ENCODE measurements around the gene MAPK7. TPM values are rescaled to one million over a fixed set of nuclear protein-coding genes. Genes with fewer than 3 reads are reported as not detected.

The MAPK7 gene
- total and polyA plus RNA-seq, 10 of the 15 experiments (the other 5 are each of a cell fraction or from before 2014, with no cell fraction given) = 0.37 to 13.5 (median 5.6) TPM

DNA sequence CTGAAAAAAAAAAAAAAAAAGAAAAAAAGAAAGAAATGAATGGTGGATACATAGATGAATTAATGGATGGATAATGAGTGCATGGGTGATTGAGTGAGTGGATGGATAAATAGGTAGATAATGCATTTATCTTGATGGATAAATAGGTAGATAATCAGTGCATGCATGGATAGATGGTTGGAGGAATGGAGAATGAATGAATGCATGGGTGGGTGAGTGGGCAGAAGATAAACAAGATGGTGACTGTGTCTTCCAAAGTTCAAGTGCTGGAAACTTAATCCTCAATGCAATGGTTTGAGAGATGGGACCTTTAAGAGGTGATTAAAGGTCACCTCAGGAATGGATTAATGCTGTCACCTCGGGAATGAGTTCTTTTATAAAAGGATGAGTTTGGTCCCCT lies 26.0 kb downstream of the MAPK7 start:
- Histone ChIP-seq H4K20me1 (ENCODE audit: control insufficient read depth, insufficient read depth) (no peaks in the 10 kb centered on the region), H3K4me1 (ENCODE audit: control insufficient read depth, insufficient read depth, low read length) (no peaks in the 10 kb centered on the region), H3K27ac (ENCODE audit: control insufficient read depth, insufficient read depth) (no peak overlapping the region), H3K27me3 (replicated peaks in 1 of 2; ENCODE audit: control insufficient read depth in 2 of 2, insufficient read depth in 2 of 2, low read length in 1 of 2) (no peaks in the 10 kb centered on the region; a peak in 1 of 4 replicates), H2AFZ (ENCODE audit: control insufficient read depth, low read depth, low read length) (no peak overlapping the region), H3K9ac (ENCODE audit: control insufficient read depth, insufficient read depth, low read length) (no peak overlapping the region), H3K79me2 (ENCODE audit: control insufficient read depth, insufficient read depth, low read length) (no peaks in the 10 kb centered on the region), H3K9me3 (replicated peaks; ENCODE audit: control insufficient read depth, insufficient read depth, low read length) (no peaks in the 10 kb centered on the region), H3K4me2 (ENCODE audit: control insufficient read depth, insufficient read depth) (no peak overlapping the region), H3K4me3 (no peak overlapping the region), H3K36me3 (ENCODE audit: control insufficient read depth in 2 of 2, insufficient read depth in 2 of 2, low read length in 1 of 2) (no peaks in the 10 kb centered on the region)
- ATAC-seq (no peak), DNase-seq (ENCODE audit: low read depth, low spot score) (no peak), FAIRE-seq (no peak)
- intact Hi-C loops (cut with micrococcal nuclease; ENCODE audit: unreplicated experiment) = no loop called here
- ChIA-PET POLR2A (no interaction called here), SMC1A (ENCODE audit: uncharacterized antibody, unreplicated experiment) (no interaction called here), RAD21 (ENCODE audit: unreplicated experiment) (no interaction called here), CTCF (no interaction called here)
- BruUV-seq (replicated peaks) = no TSS peak
- no peak for TF ChIP-seq NFXL1 (IDR thresholded peaks at IDR 0.05; ENCODE audit: borderline replicate concordance)
- TF ChIP-seq, protein P1, sequence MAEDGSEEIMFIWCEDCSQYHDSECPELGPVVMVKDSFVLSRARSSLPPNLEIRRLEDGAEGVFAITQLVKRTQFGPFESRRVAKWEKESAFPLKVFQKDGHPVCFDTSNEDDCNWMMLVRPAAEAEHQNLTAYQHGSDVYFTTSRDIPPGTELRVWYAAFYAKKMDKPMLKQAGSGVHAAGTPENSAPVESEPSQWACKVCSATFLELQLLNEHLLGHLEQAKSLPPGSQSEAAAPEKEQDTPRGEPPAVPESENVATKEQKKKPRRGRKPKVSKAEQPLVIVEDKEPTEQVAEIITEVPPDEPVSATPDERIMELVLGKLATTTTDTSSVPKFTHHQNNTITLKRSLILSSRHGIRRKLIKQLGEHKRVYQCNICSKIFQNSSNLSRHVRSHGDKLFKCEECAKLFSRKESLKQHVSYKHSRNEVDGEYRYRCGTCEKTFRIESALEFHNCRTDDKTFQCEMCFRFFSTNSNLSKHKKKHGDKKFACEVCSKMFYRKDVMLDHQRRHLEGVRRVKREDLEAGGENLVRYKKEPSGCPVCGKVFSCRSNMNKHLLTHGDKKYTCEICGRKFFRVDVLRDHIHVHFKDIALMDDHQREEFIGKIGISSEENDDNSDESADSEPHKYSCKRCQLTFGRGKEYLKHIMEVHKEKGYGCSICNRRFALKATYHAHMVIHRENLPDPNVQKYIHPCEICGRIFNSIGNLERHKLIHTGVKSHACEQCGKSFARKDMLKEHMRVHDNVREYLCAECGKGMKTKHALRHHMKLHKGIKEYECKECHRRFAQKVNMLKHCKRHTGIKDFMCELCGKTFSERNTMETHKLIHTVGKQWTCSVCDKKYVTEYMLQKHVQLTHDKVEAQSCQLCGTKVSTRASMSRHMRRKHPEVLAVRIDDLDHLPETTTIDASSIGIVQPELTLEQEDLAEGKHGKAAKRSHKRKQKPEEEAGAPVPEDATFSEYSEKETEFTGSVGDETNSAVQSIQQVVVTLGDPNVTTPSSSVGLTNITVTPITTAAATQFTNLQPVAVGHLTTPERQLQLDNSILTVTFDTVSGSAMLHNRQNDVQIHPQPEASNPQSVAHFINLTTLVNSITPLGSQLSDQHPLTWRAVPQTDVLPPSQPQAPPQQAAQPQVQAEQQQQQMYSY (CRISPR knock-in tag; IDR thresholded peaks at IDR 0.05) = no peak
- WGBS (ENCODE audit: insufficient coverage, insufficient replicate concordance, low lambda C conversion rate, missing lambda C conversion rate) = 0% methylated on average over 1 of the region's 1 CpG
- in situ Hi-C loops (cut with MboI) = no loop called here

DNA sequence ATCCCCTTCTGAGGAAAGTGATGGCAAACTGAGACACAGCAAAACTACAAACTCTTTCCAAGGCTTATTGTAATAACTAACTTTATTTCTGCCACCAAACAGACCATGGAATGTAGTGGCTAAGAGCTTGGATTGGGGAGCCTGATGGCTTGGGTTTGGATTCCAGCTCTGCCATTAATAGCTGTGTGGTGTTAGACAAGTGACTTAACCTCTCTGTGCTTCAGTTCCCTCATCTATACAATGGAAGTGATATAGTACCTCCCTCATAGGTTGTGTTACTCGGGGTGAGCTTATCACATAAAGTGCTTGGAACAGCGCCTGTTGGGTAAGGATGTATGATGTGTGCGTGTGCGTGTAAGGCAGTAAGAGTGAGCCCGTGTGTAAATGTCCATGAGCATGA lies 26.8 kb downstream of the MAPK7 start:
- no peaks in the 10 kb centered on the region for H3K36me3 ChIP-seq (ENCODE audit: control insufficient read depth in 2 of 2, insufficient read depth in 2 of 2, low read length in 1 of 2)
- no TSS peak for BruUV-seq (replicated peaks)
- no peak overlapping the region for H2AFZ ChIP-seq (ENCODE audit: control insufficient read depth, low read depth, low read length)
- ATAC-seq (no peak), DNase-seq (ENCODE audit: low read depth, low spot score) (no peak), FAIRE-seq (no peak)
- CTCF ChIA-PET = no interaction called here
- SMC1A ChIA-PET (ENCODE audit: uncharacterized antibody, unreplicated experiment) = no interaction called here
- H3K79me2 ChIP-seq (ENCODE audit: control insufficient read depth, insufficient read depth, low read length) = no peaks in the 10 kb centered on the region
- RAD21 ChIA-PET (ENCODE audit: unreplicated experiment) = no interaction called here
- WGBS (ENCODE audit: insufficient coverage, insufficient replicate concordance, low lambda C conversion rate, missing lambda C conversion rate) = 53% methylated on average over 5 of the region's 5 CpGs
- no peaks in the 10 kb centered on the region for H3K4me1 ChIP-seq (ENCODE audit: control insufficient read depth, insufficient read depth, low read length)
- no peak overlapping the region for H3K4me3 ChIP-seq
- in situ Hi-C loops (cut with MboI) = no loop called here
- H3K4me2 ChIP-seq (ENCODE audit: control insufficient read depth, insufficient read depth) = no peak overlapping the region
- no peak overlapping the region for H3K9ac ChIP-seq (ENCODE audit: control insufficient read depth, insufficient read depth, low read length)
- no peaks in the 10 kb centered on the region for H3K9me3 ChIP-seq (replicated peaks; ENCODE audit: control insufficient read depth, insufficient read depth, low read length)
- POLR2A ChIA-PET = no interaction called here
- H3K27me3 ChIP-seq (replicated peaks in 1 of 2; ENCODE audit: control insufficient read depth in 2 of 2, insufficient read depth in 2 of 2, low read length in 1 of 2) = no peaks in the 10 kb centered on the region; a peak in 3 of 4 replicates
- H3K27ac ChIP-seq (ENCODE audit: control insufficient read depth, insufficient read depth) = no peak overlapping the region
- no peaks in the 10 kb centered on the region for H4K20me1 ChIP-seq (ENCODE audit: control insufficient read depth, insufficient read depth)
- intact Hi-C loops (cut with micrococcal nuclease; ENCODE audit: unreplicated experiment) = no loop called here
- no peak for TF ChIP-seq MTA3 (IDR thresholded peaks at IDR 0.05; ENCODE audit: borderline replicate concordance, low read length)
- no peak for TF ChIP-seq ZNF217 (IDR thresholded peaks at IDR 0.05)
- no peak for TF ChIP-seq GABPA (IDR thresholded peaks at IDR 0.05; ENCODE audit: low read depth)
- no peak for TF ChIP-seq ZNF274 (IDR thresholded peaks at IDR 0.05; ENCODE audit: insufficient read depth, insufficient read length)
- TF ChIP-seq, protein P2, sequence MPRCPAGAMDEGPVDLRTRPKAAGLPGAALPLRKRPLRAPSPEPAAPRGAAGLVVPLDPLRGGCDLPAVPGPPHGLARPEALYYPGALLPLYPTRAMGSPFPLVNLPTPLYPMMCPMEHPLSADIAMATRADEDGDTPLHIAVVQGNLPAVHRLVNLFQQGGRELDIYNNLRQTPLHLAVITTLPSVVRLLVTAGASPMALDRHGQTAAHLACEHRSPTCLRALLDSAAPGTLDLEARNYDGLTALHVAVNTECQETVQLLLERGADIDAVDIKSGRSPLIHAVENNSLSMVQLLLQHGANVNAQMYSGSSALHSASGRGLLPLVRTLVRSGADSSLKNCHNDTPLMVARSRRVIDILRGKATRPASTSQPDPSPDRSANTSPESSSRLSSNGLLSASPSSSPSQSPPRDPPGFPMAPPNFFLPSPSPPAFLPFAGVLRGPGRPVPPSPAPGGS (IDR thresholded peaks at IDR 0.05; ENCODE audit: borderline replicate concordance, insufficient read depth, low read depth, low read length, poor library complexity, severe bottlenecking) = no peak
- no peak for TF ChIP-seq ASH2L (IDR thresholded peaks at IDR 0.05; ENCODE audit: borderline replicate concordance, low read depth)
- no peak for TF ChIP-seq NR2C1 (IDR thresholded peaks at IDR 0.05)
- no peak for TF ChIP-seq TCF7 (IDR thresholded peaks at IDR 0.05; ENCODE audit: borderline replicate concordance)
- no peak for TF ChIP-seq PML (IDR thresholded peaks at IDR 0.05; ENCODE audit: low read length)
- TF ChIP-seq, protein P3, sequence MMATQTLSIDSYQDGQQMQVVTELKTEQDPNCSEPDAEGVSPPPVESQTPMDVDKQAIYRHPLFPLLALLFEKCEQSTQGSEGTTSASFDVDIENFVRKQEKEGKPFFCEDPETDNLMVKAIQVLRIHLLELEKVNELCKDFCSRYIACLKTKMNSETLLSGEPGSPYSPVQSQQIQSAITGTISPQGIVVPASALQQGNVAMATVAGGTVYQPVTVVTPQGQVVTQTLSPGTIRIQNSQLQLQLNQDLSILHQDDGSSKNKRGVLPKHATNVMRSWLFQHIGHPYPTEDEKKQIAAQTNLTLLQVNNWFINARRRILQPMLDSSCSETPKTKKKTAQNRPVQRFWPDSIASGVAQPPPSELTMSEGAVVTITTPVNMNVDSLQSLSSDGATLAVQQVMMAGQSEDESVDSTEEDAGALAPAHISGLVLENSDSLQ (IDR thresholded peaks at IDR 0.05) = no peak
- TF ChIP-seq CBX5 (IDR thresholded peaks at IDR 0.05; ENCODE audit: low read depth) = no peak
